Adrenal gland (tissue), 12 donors: ENCODE results near the gene EIPR1. TPM values are rescaled to one million over a fixed set of nuclear protein-coding genes. Genes with fewer than 3 reads are reported as not detected.
A peak's percentile ranks its signal among the peaks of the same experiment; 100 is the strongest.

Source experiments
- DNase-seq, 7 donors: peaks; one replicate each; pipeline ENCODE4 v3.0.0-alpha.2; 2019 to 2020
- H3K27ac ChIP-seq, 5 donors: fragments of 200-600 bp; sonication (generic) in 4 of 5; 1 replicate in 3 of 5; 2 replicates in 2 of 5; pipeline versions ENCODE4 v1.5.1 to v1.8.0; 2016 to 2020; ENCODE audit warnings: mild to moderate bottlenecking in 1 of 5
- H3K27me3 ChIP-seq: fragments of 200-600 bp; 2 replicates; pipeline ENCODE4 v1.8.0; 2021
- H3K36me3 ChIP-seq, 2 donors: fragments of 200-600 bp; replicated peaks in 1 of 2; 1 replicate in 1 of 2; 2 replicates in 1 of 2; pipeline versions ENCODE4 v1.5.1 to v1.8.0; 2018 to 2022
- H3K4me1 ChIP-seq, 2 donors: fragments of 200-600 bp; replicated peaks in 1 of 2; 1 replicate in 1 of 2; 2 replicates in 1 of 2; pipeline versions ENCODE4 v1.5.1 to v1.8.0; 2018 to 2021
- H3K4me3 ChIP-seq, 4 donors: fragments of 200-600 bp; sonication (generic) in 3 of 4; one replicate each; pipeline ENCODE4 v1.5.1; 2016 to 2018
- H3K9me3 ChIP-seq, 3 donors: fragments of 200-600 bp; sonication (generic) in 1 of 3; replicated peaks in 1 of 3; 1 replicate in 2 of 3; 2 replicates in 1 of 3; pipeline versions ENCODE4 v1.5.1 to v1.8.0; 2016 to 2021
- POLR2A ChIP-seq, 2 donors: fragments of 450-650 bp; IDR thresholded peaks; one replicate each; pipeline ENCODE4 v1.6.1; 2017; ENCODE audit warnings: antibody characterized with exemption in 2 of 2, mild to moderate bottlenecking in 2 of 2, moderate library complexity in 1 of 2
- WGBS, 4 donors: extraction: QIAGEN DNeasy Blood & Tissue Kit in 2 of 4; methylation state at CpG; one replicate each; pipeline versions ENCODE4 v1.1.5 to v1.1.7; 2013 to 2017; 5-methylcytosine and 5-hydroxymethylcytosine counted together
- intact Hi-C, 2 donors: fragments of 100-400 bp; cut with DNase I; formaldehyde crosslinking; loops; one replicate each; pipeline versions ENCODE4 v1.14.1 to v1.15.0; 2022 to 2023
- polyA plus RNA-seq, 3 donors: library from polyadenylated mRNA; stranded (reverse); fragments of 200-250 nt in 2 of 3; fragments of 350-450 nt in 1 of 3; fragmentation: Illumina TruSeq in 1 of 3; extraction: RNeasy Lipid Tissue Mini Kit (QIAGEN cat#74804) in 1 of 3; gene quantifications; one replicate each; pipeline ENCODE4 v1.2.3, GENCODE V29; 2013 to 2014
- total RNA-seq, 9 donors: library from RNA; depleted of rRNA in 4 of 9; stranded (reverse); fragments of >200 nt in 4 of 9; fragments of 120-200 nt in 1 of 9; fragmentation: NEBNext Ultra II Directional in 1 of 9; extraction: Animal tissue kit (Norgen Biotek cat#: 25700) in 1 of 9; gene quantifications; one replicate each; pipeline versions ENCODE4 v1.1.0 to v1.2.4, GENCODE V29; 2013 to 2023
- TF ChIP-seq, protein P1 (sequence below), 6 experiments: fragments of 450-650 bp in 4 of 6; fragments of 200-600 bp in 2 of 6; sonication (generic) in 1 of 6; IDR thresholded peaks; 1 replicate in 5 of 6; 2 replicates in 1 of 6; pipeline versions ENCODE4 v1.5.1 to v1.8.0; 2016 to 2021; ENCODE audit warnings: antibody characterized with exemption in 6 of 6, mild to moderate bottlenecking in 2 of 6, moderate library complexity in 1 of 6
- donor health status: healthy with polysubstance abuse.
- donor health status: Bipolar disorder and iron deficiency.
- donor health status: DM: yes; HTN: yes; CAD: no.
- donor health status: DM: no; HTN: no; CAD: no.
- donor health status: DM: no; HTN: no; CAD: no.
- donor health status: DM: yes; HTN: yes; CAD: no.

EIPR1 gene
- total and polyA plus RNA-seq, 12 donors: 10.3 to 37.9 (median 28.5) TPM

DNA sequence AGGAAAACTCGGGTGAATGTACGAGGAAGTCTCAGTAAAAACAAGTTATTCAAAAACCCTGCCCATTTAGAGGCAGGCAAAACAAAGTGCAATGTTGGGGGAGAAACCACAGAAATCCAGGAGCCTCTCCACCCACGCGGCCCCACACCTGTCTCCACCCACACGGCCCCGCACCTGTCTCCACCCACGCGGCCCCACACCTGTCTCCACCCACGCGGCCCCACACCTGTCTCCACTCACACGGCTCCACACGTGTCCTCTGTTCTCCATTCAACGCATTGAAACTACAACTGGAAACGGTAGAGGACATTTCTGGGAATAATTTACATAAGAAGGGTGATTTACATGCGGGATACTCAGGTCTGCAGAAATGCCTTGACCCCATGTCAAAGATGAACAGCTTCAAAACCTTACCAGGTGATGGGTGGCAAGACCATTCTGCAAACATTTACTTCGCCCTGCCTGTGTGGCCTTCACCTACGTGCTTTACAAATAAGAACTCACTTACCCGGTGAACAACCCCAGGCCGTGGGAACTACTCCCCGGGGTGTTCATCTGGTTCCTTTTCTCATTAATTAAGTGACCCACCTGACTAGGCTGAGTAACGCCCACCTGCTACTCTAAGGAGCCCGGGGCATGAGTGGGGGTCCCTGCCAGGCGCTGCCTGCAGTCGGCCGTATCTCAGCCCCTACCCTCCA is 100.4 kb downstream of the EIPR1 start:
- WGBS, 4 donors: 86 to 94% (median 88%) methylated on average over 25 of the region's 25 CpGs
- H3K36me3 ChIP-seq: no peaks in the 10 kb centered on the region
- TF ChIP-seq, protein P1, sequence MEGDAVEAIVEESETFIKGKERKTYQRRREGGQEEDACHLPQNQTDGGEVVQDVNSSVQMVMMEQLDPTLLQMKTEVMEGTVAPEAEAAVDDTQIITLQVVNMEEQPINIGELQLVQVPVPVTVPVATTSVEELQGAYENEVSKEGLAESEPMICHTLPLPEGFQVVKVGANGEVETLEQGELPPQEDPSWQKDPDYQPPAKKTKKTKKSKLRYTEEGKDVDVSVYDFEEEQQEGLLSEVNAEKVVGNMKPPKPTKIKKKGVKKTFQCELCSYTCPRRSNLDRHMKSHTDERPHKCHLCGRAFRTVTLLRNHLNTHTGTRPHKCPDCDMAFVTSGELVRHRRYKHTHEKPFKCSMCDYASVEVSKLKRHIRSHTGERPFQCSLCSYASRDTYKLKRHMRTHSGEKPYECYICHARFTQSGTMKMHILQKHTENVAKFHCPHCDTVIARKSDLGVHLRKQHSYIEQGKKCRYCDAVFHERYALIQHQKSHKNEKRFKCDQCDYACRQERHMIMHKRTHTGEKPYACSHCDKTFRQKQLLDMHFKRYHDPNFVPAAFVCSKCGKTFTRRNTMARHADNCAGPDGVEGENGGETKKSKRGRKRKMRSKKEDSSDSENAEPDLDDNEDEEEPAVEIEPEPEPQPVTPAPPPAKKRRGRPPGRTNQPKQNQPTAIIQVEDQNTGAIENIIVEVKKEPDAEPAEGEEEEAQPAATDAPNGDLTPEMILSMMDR (IDR thresholded peaks at IDR 0.05): no peak
- no peak for TF ChIP-seq POLR2A (IDR thresholded peaks at IDR 0.05)
- intact Hi-C loops: no loop called here
- H3K4me1 ChIP-seq: peaks cover 0 to 5% of the 10 kb centered on the region in 2 donors
- no peak overlapping the region for H3K4me3 ChIP-seq
- peaks cover 0 to 8% (median 0%) of the 10 kb centered on the region in 3 donors for H3K9me3 ChIP-seq
- H3K27me3 ChIP-seq: no peaks in the 10 kb centered on the region
- H3K27ac ChIP-seq: no peak overlapping the region
- DNase-seq: peak in 3 of 7 donors; percentile 4 to 48 (median 8)

DNA sequence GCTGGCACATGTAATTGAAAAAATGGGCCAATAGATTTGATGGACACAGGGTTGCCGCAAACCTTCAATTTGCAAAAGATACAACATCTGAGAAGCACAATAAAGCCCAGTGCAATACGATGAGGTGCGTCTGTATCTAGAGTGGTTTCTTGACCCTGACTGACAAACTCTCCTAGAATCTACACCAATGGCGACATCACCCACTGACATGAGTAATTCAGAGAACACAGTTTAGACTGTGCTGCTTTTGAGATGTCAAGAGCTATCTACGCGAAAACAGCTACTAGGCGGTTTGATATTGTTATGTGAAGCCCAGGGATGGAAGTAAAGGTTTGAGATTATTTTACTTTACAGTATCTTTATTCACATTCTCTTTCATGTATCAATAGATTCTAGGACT is 104.9 kb downstream of the EIPR1 start:
- H3K27ac ChIP-seq: no peak overlapping the region
- DNase-seq: no peak
- intact Hi-C loops: no loop called here
- no peaks in the 10 kb centered on the region for H3K36me3 ChIP-seq
- WGBS, 4 donors: 97% methylated on average over 7 of the region's 7 CpGs
- no peaks in the 10 kb centered on the region for H3K4me1 ChIP-seq
- no peaks in the 10 kb centered on the region for H3K27me3 ChIP-seq
- H3K4me3 ChIP-seq: no peak overlapping the region
- no peak for TF ChIP-seq POLR2A (IDR thresholded peaks at IDR 0.05)
- TF ChIP-seq, protein P1 (IDR thresholded peaks at IDR 0.05): no peak
- peaks cover 0 to 8% (median 0%) of the 10 kb centered on the region in 3 donors for H3K9me3 ChIP-seq

DNA sequence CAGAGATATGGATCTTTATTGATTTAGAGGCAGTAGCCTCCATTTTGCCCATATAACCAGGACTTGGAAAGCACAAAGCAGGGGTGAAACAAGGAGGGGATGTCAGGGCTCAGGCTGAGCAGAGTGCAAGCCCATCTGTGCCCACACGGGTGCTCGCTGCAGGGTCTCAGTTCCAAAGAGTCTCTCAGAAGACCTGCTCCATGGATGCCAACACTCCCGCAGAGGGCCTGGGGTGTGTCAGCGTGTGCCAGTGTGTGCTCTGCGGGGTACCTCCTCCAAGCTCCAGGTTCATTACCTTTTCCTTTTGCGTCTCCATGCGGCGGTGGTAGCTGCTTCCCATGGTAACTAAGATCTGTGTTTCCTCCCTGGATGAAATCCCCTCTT is 107.5 kb downstream of the EIPR1 start:
- DNase-seq: peak in 1 of 7 donors; percentile 2
- Histone ChIP-seq H3K27me3 (no peaks in the 10 kb centered on the region), H3K9me3 (peaks cover 0 to 6% (median 0%) of the 10 kb centered on the region in 3 donors), H3K27ac (no peak overlapping the region), H3K36me3 (no peaks in the 10 kb centered on the region), H3K4me3 (no peak overlapping the region), H3K4me1 (peaks cover 0 to 7% of the 10 kb centered on the region in 2 donors)
- intact Hi-C loops: no loop called here
- TF ChIP-seq POLR2A (IDR thresholded peaks at IDR 0.05): no peak
- TF ChIP-seq, protein P1 (IDR thresholded peaks at IDR 0.05): no peak
- WGBS, 4 donors: 98 to 100% (median 100%) methylated on average over 6 to 8 of the region's 8 CpGs

DNA sequence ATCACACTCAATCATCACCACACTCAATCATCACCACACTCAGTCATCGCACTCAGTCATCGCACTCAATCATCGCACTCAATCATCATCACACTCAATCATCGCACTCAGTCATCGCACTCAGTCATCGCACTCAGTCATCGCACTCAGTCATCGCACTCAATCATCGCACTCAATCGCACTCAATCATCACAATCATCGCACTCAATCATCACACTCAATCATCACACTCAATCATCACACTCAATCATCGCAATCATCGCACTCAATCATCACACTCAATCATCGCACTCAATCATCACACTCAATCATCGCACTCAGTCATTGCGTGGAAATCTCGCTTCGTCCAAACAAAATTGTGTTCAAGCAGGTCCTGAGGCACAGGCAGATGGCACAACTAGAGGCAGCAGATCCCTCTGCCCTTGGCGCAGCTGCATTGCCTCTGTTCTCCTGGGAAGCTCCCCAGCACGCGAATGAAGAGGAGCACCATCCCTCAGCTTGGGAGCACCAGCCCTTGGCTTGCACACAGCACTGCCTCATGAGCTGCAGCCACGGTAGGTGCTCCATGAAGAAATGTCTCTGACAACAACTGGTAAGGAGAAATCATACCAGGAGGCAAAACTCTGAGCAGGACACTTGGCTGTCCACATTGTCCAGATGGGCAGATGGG is 108.1 kb downstream of the EIPR1 start:
- no peaks in the 10 kb centered on the region for H3K36me3 ChIP-seq
- no peak overlapping the region for H3K27ac ChIP-seq
- 78 to 98% (median 89%) methylated on average over 22 of the region's 22 CpGs for WGBS, 4 donors
- intact Hi-C loops: no loop called here
- no peaks in the 10 kb centered on the region for H3K27me3 ChIP-seq
- DNase-seq: no peak
- peaks cover 0 to 7% of the 10 kb centered on the region in 2 donors for H3K4me1 ChIP-seq
- peaks cover 0 to under 1% (median 0%) of the 10 kb centered on the region in 3 donors for H3K9me3 ChIP-seq
- H3K4me3 ChIP-seq: no peak overlapping the region
- TF ChIP-seq, protein P1 (IDR thresholded peaks at IDR 0.05): no peak
- TF ChIP-seq POLR2A (IDR thresholded peaks at IDR 0.05): no peak
